ENCODE data around the gene ANKRD13A. TPM values are rescaled to one million over a fixed set of nuclear protein-coding genes. Genes with fewer than 3 reads are reported as not detected.
A peak's percentile ranks its signal among the peaks of the same experiment; 100 is the strongest.

Gene ANKRD13A
- 24.7 and 25.6 TPM in 2 replicates for total RNA-seq (2014; rRNA removed; shearing (Covaris generic))
- 5.7 and 6.2 TPM in 2 replicates for polyA plus RNA-seq (2016; fragmentation: Nextera tagmentation; extraction: Ambion mirVana)
- long read RNA-seq, partial matches to known transcripts, result 0 of 2 reads
- long read RNA-seq, other reads (novel, unspliced or antisense), result 2 of 2 reads

GRCh38 chr12:109998904-109999648 is at the start of gene ANKRD13A:
Gene ANKRD13A (plus strand): TSS chr12:109999430. CDS start chr12:109999689, 259 bp downstream.
- no peaks in the 10 kb centered on the region for H3K9me3 Mint-ChIP-seq
- peaks cover 16% of the 10 kb centered on the region for H3K27me3 Mint-ChIP-seq (ENCODE audit: insufficient read depth, low read depth, poor library complexity)
- TF ChIP-seq ZNF114 (CRISPR knock-in tag; IDR thresholded peaks at IDR 0.05) (no peak), POLR2AphosphoS5 (IDR thresholded peaks at IDR 0.05; ENCODE audit: low read depth) (peak; percentile 43; the same call in 1 of the 2 replicates), EZH2phosphoT487 (IDR thresholded peaks at IDR 0.05; ENCODE audit: unreplicated experiment) (no peak), EZH2 (IDR thresholded peaks at IDR 0.05; ENCODE audit: low read depth, unreplicated experiment) (no peak), CREB1 (CRISPR knock-in tag; IDR thresholded peaks at IDR 0.05; ENCODE audit: low read depth) (peak; percentile 72), REST (IDR thresholded peaks at IDR 0.05; ENCODE audit: unreplicated experiment) (no peak), STAT1 (IDR thresholded peaks at IDR 0.05; ENCODE audit: unreplicated experiment) (no peak)
- TF ChIP-seq, protein P1, sequence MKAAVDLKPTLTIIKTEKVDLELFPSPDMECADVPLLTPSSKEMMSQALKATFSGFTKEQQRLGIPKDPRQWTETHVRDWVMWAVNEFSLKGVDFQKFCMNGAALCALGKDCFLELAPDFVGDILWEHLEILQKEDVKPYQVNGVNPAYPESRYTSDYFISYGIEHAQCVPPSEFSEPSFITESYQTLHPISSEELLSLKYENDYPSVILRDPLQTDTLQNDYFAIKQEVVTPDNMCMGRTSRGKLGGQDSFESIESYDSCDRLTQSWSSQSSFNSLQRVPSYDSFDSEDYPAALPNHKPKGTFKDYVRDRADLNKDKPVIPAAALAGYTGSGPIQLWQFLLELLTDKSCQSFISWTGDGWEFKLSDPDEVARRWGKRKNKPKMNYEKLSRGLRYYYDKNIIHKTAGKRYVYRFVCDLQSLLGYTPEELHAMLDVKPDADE (IDR thresholded peaks at IDR 0.05), result peak; percentile 85
- TF ChIP-seq, protein P2, sequence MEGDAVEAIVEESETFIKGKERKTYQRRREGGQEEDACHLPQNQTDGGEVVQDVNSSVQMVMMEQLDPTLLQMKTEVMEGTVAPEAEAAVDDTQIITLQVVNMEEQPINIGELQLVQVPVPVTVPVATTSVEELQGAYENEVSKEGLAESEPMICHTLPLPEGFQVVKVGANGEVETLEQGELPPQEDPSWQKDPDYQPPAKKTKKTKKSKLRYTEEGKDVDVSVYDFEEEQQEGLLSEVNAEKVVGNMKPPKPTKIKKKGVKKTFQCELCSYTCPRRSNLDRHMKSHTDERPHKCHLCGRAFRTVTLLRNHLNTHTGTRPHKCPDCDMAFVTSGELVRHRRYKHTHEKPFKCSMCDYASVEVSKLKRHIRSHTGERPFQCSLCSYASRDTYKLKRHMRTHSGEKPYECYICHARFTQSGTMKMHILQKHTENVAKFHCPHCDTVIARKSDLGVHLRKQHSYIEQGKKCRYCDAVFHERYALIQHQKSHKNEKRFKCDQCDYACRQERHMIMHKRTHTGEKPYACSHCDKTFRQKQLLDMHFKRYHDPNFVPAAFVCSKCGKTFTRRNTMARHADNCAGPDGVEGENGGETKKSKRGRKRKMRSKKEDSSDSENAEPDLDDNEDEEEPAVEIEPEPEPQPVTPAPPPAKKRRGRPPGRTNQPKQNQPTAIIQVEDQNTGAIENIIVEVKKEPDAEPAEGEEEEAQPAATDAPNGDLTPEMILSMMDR (conservative IDR thresholded peaks at IDR 0.05; ENCODE audit: low read depth in 2 of 2), result no peak
- Histone ChIP-seq H3F3A (replicated peaks; ENCODE audit: low read depth) (0 out of 2 replicates have a peak, but pooled peaks cover 2% of the 10 kb centered on the region), H3K36me3 (ENCODE audit: insufficient read depth) (no peaks in the 10 kb centered on the region), H2AFZ (peak within 1 kb of the TSS; percentile 96), H4K20me1 (replicated peaks; ENCODE audit: insufficient read depth) (peaks cover 11% of the 10 kb centered on the region), H3K79me2 (replicated peaks; ENCODE audit: insufficient read depth) (peaks cover 10% of the 10 kb centered on the region), H3K4me2 (peak within 1 kb of the TSS; percentile 99), H3K4me3 (peak within 1 kb of the TSS; percentile 79), H3K4me1 (ENCODE audit: insufficient read depth) (peaks cover 25% of the 10 kb centered on the region), H3K27me3 (ENCODE audit: insufficient read depth) (peaks cover 19% of the 10 kb centered on the region), H3K9me2 (ENCODE audit: insufficient read depth) (0 out of 2 replicates have a peak, but pooled peaks cover 3% of the 10 kb centered on the region), H3K27ac (ENCODE audit: low read depth) (no peak within 1 kb of the TSS)
- H3K27ac Mint-ChIP-seq, result peak within 1 kb of the TSS; percentile 99
- peaks cover 19% of the 10 kb centered on the region for H3K4me1 Mint-ChIP-seq
- peak; percentile 71 for ATAC-seq
- peak; percentile 96 for DNase-seq (ENCODE audit: low spot score)
- no peaks in the 10 kb centered on the region; the same call in 2 of the 3 replicates for H3K36me3 Mint-ChIP-seq (ENCODE audit: low read depth)
- peak within 1 kb of the TSS; percentile 91 for H3K4me3 Mint-ChIP-seq

All from GM23338 (cell line).